Spleen (tissue), 11 donors: Measurements from ENCODE around the gene ACTC1. TPM values are rescaled to one million over a fixed set of nuclear protein-coding genes. Genes with fewer than 3 reads are reported as not detected.

Experiments
- DNase-seq: peaks from one replicate; pipeline ENCODE4 v3.0.0-alpha.2; 2020
- H3K27ac ChIP-seq, 8 donors: fragments of 200-600 bp; sonication (generic) in 7 of 8; 1 replicate in 4 of 8; 2 replicates in 4 of 8; pipeline versions ENCODE4 v1.5.0 to v1.8.0; 2016 to 2021; ENCODE audit warnings: inconsistent platforms in 4 of 8, mild to moderate bottlenecking in 4 of 8, moderate library complexity in 1 of 8
- H3K27me3 ChIP-seq, 7 donors: fragments of 200-600 bp; sonication (generic) in 6 of 7; replicated peaks in 1 of 7; 1 replicate in 4 of 7; 2 replicates in 3 of 7; pipeline versions ENCODE4 v1.5.0 to v1.8.0; 2016 to 2021; ENCODE audit warnings: inconsistent platforms in 3 of 7, mild to moderate bottlenecking in 1 of 7
- H3K36me3 ChIP-seq, 6 donors: fragments of 200-600 bp; sonication (generic) in 5 of 6; 1 replicate in 4 of 6; 2 replicates in 2 of 6; pipeline versions ENCODE4 v1.5.0 to v1.8.0; 2016 to 2021; ENCODE audit warnings: inconsistent platforms in 2 of 6
- H3K4me1 ChIP-seq, 6 donors: fragments of 200-600 bp; sonication (generic) in 5 of 6; 1 replicate in 3 of 6; 2 replicates in 3 of 6; pipeline versions ENCODE4 v1.5.0 to v1.8.0; 2016 to 2021; ENCODE audit warnings: inconsistent platforms in 3 of 6
- H3K4me3 ChIP-seq, 8 donors: fragments of 200-600 bp; sonication (generic) in 7 of 8; 1 replicate in 4 of 8; 2 replicates in 4 of 8; pipeline versions ENCODE4 v1.5.0 to v1.8.0; 2016 to 2021; ENCODE audit warnings: inconsistent platforms in 4 of 8, mild to moderate bottlenecking in 4 of 8, moderate library complexity in 2 of 8
- H3K9me3 ChIP-seq, 8 donors: fragments of 200-600 bp; sonication (generic) in 7 of 8; 1 replicate in 4 of 8; 2 replicates in 4 of 8; pipeline versions ENCODE4 v1.5.0 to v1.8.0; 2016 to 2021; ENCODE audit warnings: inconsistent platforms in 4 of 8
- POLR2A ChIP-seq, 3 donors: fragments of 450-650 bp; IDR thresholded peaks; one replicate each; pipeline ENCODE4 v1.5.1; 2017; ENCODE audit warnings: antibody characterized with exemption in 3 of 3, mild to moderate bottlenecking in 1 of 3
- POLR2AphosphoS5 ChIP-seq, 3 donors: sonication (generic); formaldehyde crosslinking; IDR thresholded peaks; one replicate each; pipeline ENCODE4 v1.5.1; 2017; ENCODE audit warnings: antibody characterized with exemption in 3 of 3
- WGBS, 5 donors: extraction: QIAGEN DNeasy Blood & Tissue Kit in 3 of 5; methylation state at CpG; one replicate each; pipeline versions ENCODE4 v1.1.5 to v1.1.7; 2013 to 2018; 5-methylcytosine and 5-hydroxymethylcytosine counted together
- intact Hi-C: fragments of 100-400 bp; cut with DNase I; formaldehyde crosslinking; loops from one replicate; pipeline ENCODE4 v1.15.0; 2023; ENCODE audit warnings: low total_unique reads
- polyA plus RNA-seq, 3 donors: library from polyadenylated mRNA; stranded (reverse); fragments of 200-250 nt; gene quantifications; one replicate each; pipeline ENCODE4 v1.2.1, GENCODE V29; 2013
- total RNA-seq, 7 donors: library from RNA; depleted of rRNA in 3 of 7; stranded (reverse); fragments of >200 nt in 3 of 7; fragmentation: NEBNext Ultra II Directional in 4 of 7; extraction: Animal tissue kit (Norgen Biotek cat#: 25700) in 4 of 7; gene quantifications; one replicate each; pipeline versions ENCODE4 v1.1.0 to v1.2.1, GENCODE V29; 2016 to 2021
- TF ChIP-seq, protein P1 (sequence below), 11 experiments: fragments of 200-600 bp in 7 of 11; fragments of 450-650 bp in 4 of 11; sonication (generic) in 4 of 11; IDR thresholded peaks in 8 of 11; conservative IDR thresholded peaks in 3 of 11; 1 replicate in 7 of 11; 2 replicates in 4 of 11; pipeline versions ENCODE4 v1.4.0 to v1.8.0; 2016 to 2021; ENCODE audit warnings: antibody characterized with exemption in 11 of 11, inconsistent platforms in 4 of 11, mild to moderate bottlenecking in 1 of 11
- donor health status: healthy with polysubstance abuse.
- donor health status: DM: no; HTN: no; CAD: no; lungs with moderate emphysema.
- donor health status: DM: no; HTN: no; CAD: no.
- donor health status: Bipolar disorder and iron deficiency.
- donor health status: healthy.
- donor health status: DM: no; HTN: no; CAD: no.
- donor health status: DM: yes; HTN: yes; CAD: no.

ACTC1 gene
- total and polyA plus RNA-seq, 10 donors: 0.32 to 2.8 (median 0.96) TPM

DNA sequence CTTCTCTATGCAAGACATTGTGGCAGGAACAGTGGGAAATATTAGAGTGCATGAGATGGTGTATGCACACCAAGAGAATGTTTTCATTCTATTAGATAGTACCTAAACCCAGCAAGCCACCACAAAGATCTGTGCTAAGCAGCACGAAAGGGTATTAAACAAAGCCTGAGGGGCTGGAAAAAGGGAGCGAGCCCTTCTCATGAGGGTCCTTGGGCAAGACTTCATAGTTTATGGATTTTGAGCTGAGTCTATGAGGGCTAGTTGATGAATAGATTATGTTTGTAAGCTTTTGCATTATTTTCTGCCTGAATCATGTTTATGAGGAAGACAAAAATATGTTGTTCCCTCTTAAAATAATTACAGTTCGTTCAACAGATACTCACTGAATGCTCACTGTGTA lies 9.4 kb upstream of the ACTC1 start:
- WGBS, 5 donors: 69 to 79% (median 76%) methylated on average over 3 of the region's 3 CpGs
- Histone ChIP-seq H3K4me3 (no peak overlapping the region), H3K27me3 (peaks cover 0 to 15% (median 0%) of the 10 kb centered on the region in 7 donors), H3K4me1 (peaks cover 0 to under 1% (median 0%) of the 10 kb centered on the region in 6 donors), H3K36me3 (no peaks in the 10 kb centered on the region), H3K9me3 (peaks cover 0 to 14% (median 0%) of the 10 kb centered on the region in 8 donors), H3K27ac (no peak overlapping the region)
- intact Hi-C loops: no loop called here
- no peak for DNase-seq
- TF ChIP-seq POLR2AphosphoS5 (IDR thresholded peaks at IDR 0.05) (no peak), POLR2A (IDR thresholded peaks at IDR 0.05) (no peak)
- TF ChIP-seq, protein P1, sequence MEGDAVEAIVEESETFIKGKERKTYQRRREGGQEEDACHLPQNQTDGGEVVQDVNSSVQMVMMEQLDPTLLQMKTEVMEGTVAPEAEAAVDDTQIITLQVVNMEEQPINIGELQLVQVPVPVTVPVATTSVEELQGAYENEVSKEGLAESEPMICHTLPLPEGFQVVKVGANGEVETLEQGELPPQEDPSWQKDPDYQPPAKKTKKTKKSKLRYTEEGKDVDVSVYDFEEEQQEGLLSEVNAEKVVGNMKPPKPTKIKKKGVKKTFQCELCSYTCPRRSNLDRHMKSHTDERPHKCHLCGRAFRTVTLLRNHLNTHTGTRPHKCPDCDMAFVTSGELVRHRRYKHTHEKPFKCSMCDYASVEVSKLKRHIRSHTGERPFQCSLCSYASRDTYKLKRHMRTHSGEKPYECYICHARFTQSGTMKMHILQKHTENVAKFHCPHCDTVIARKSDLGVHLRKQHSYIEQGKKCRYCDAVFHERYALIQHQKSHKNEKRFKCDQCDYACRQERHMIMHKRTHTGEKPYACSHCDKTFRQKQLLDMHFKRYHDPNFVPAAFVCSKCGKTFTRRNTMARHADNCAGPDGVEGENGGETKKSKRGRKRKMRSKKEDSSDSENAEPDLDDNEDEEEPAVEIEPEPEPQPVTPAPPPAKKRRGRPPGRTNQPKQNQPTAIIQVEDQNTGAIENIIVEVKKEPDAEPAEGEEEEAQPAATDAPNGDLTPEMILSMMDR (IDR thresholded peaks at IDR 0.05 in 8 of 11, conservative IDR thresholded peaks at IDR 0.05 in 3 of 11): no peak

DNA sequence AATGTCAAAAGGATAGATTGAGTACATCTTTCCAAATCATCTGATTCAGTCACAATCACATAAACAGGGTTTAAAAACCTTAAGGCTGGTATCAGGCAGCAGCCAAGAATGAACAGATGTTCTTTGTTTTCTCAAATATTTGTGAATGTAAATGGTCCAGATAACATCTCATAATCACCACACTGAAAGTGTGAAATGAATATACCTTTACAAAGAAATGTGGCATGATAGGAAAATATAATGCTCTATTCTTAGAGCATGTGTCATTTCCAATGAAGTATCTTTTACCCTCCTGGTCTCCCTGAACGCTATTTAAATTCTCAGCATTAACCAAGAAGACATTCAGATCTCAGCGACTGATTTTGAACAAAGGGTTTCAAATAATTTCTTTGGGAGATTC lies 8.8 kb upstream of the ACTC1 start:
- no peak for DNase-seq
- H3K4me3 ChIP-seq: no peak overlapping the region
- H3K27ac ChIP-seq: no peak overlapping the region
- H3K27me3 ChIP-seq: peaks cover 0 to 21% (median 0%) of the 10 kb centered on the region in 7 donors
- no peaks in the 10 kb centered on the region for H3K36me3 ChIP-seq
- peaks cover 0 to 14% (median 0%) of the 10 kb centered on the region in 8 donors for H3K9me3 ChIP-seq
- 75 to 88% (median 80%) methylated on average over 2 of the region's 2 CpGs for WGBS, 5 donors
- peaks cover 0 to 7% (median 0%) of the 10 kb centered on the region in 6 donors for H3K4me1 ChIP-seq
- TF ChIP-seq, protein P1 (IDR thresholded peaks at IDR 0.05 in 8 of 11, conservative IDR thresholded peaks at IDR 0.05 in 3 of 11): no peak
- TF ChIP-seq POLR2A (IDR thresholded peaks at IDR 0.05): no peak
- no peak for TF ChIP-seq POLR2AphosphoS5 (IDR thresholded peaks at IDR 0.05)
- intact Hi-C loops: no loop called here

DNA sequence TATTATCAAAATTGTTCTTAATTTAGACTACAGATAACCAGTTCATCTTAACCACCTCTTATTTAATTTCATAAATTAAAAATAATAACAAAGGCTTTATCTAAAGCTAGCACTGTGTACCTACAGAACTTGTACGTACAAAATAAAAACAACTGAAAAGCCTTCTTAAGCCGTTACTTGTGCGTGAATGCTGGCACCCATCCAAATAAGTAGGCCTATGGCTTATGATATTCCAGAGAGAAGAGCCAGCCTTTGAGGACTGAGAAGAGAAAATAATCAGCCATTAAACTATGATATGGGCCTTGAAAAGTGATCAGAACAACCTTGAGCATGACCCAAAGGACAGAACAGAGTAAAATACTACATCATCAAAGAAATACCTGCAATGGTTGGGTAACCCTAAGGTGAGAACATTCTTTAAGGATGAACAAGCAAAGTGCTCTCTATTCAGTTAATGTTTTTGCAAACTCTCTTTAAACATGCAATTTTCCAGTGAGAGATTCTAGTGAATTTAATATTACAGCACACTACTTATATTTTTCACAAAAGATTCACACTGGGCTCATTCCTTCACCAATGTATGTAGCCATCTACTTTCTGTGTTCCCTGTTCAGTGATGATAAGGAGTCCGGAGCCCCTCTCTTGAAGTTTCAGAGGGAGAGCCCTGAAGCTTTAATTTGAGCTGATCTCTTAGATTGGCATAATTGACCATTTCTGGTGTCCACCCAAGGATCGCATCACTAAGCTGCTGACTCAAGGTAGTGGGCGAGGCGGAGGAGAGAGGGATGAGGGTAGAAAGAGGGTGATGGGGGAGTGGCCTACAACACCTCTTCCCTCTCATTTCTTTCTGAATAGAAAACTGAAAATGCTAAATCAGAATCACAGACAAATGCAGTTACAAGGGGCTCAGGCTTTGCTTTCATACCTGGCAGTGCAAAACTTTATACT lies 7.7 kb upstream of the ACTC1 start:
- 90 to 95% (median 93%) methylated on average over 7 of the region's 7 CpGs for WGBS, 5 donors
- Histone ChIP-seq H3K4me3 (no peak overlapping the region), H3K27me3 (peaks cover 0 to 26% (median 0%) of the 10 kb centered on the region in 7 donors), H3K9me3 (peaks cover 0 to 13% (median 0%) of the 10 kb centered on the region in 8 donors), H3K27ac (no peak overlapping the region), H3K36me3 (no peaks in the 10 kb centered on the region), H3K4me1 (peaks cover 0 to 8% (median 0%) of the 10 kb centered on the region in 6 donors)
- TF ChIP-seq, protein P1 (IDR thresholded peaks at IDR 0.05 in 8 of 11, conservative IDR thresholded peaks at IDR 0.05 in 3 of 11): no peak
- TF ChIP-seq POLR2A (IDR thresholded peaks at IDR 0.05) (no peak), POLR2AphosphoS5 (IDR thresholded peaks at IDR 0.05) (no peak)
- no peak for DNase-seq
- intact Hi-C loops: no loop called here

DNA sequence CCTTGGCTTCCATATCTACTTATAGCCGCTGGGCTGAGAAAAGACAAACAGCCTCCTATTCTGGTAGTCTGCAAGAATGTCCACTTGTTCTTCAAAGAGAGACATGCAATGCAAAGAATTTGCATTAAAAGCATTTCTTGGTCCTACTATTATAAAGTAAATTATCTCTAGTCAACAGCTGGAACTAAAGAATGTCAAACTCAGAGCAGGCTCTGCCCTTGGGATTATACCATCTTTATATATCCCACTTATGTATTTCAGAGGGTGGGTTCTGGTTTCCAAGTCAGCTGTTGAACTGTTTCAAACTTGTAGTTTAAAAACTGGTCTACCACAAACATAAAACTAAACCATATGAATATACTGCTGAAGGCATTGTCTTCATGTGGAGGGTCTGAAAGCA lies 7.0 kb upstream of the ACTC1 start:
- Histone ChIP-seq H3K4me3 (no peak overlapping the region), H3K27ac (no peak overlapping the region), H3K27me3 (peaks cover 0 to 33% (median 0%) of the 10 kb centered on the region in 7 donors), H3K4me1 (peaks cover 0 to 8% (median 0%) of the 10 kb centered on the region in 6 donors), H3K9me3 (peaks cover 0 to 9% (median 0%) of the 10 kb centered on the region in 8 donors), H3K36me3 (no peaks in the 10 kb centered on the region)
- DNase-seq: no peak
- TF ChIP-seq, protein P1 (IDR thresholded peaks at IDR 0.05 in 8 of 11, conservative IDR thresholded peaks at IDR 0.05 in 3 of 11): no peak
- TF ChIP-seq POLR2AphosphoS5 (IDR thresholded peaks at IDR 0.05): no peak
- no peak for TF ChIP-seq POLR2A (IDR thresholded peaks at IDR 0.05)
- intact Hi-C loops: no loop called here
- 93 to 100% (median 98%) methylated on average over 1 of the region's 1 CpG for WGBS, 5 donors
